ENCODE results near the gene LPAR2. TPM values are rescaled to one million over a fixed set of nuclear protein-coding genes. Genes with fewer than 3 reads are reported as not detected.
A peak's percentile ranks its signal among the peaks of the same experiment; 100 is the strongest.
"Not testable (repeated sequence)": the region's sequence is repeated elsewhere in the genome, so short reads cannot be mapped to it uniquely, and the experiment has no call there.

The LPAR2 gene
- total RNA-seq, 1 donor from 2014 or later = 23.5 TPM

DNA sequence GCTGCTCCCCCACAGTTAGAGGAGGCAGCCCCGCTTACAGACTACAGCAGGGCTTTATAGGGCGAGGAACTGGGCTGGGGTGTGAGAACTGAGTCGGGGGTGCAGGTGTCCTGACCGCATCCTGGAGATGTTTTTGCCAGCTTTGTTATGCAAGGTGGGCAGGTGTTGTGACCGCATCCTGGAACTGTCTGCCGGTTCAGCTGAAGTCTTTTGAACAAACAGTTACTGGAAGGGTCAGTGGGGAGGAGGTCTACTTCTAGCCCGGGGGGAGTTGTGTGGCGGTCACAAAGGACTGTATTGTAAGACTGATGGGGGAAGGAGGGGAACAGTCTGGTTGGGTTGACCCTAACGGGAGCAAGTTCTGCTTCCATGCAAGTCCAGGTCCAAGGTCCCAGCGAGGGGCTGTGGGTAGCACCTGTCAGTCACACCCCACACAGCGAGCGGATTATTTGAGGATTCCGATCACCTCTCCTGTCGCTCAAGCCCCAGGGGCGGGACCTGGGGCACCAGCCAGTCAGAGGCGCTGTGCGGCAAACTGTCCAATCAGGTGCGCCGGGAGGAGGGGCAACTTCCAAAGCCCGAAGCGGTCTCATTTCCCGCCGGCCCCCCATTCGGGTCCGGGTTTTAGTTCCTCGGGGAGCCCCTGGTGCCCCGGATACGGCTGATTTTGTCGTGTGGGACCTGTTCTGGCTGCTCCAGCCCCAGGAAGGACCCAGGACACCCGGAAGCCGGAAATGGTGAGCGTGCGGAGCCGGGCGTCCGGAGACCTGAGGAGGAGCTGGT is 40.4 kb upstream of the LPAR2 start, which contains the start of gene ZNF101:
Gene ZNF101 (plus strand): TSS at position 610 of the 783 bp plus-strand sequence. CDS start 125 bp downstream, at position 735.
- Histone ChIP-seq H3K27ac (peak within 1 kb of the TSS; percentile 93), H3K9me3 (no peaks in the 10 kb centered on the region), H3K4me1 (peaks cover 10% of the 10 kb centered on the region), H3K27me3 (no peaks in the 10 kb centered on the region), H3K4me3 (peak within 1 kb of the TSS; percentile 96), H3K36me3 (no peaks in the 10 kb centered on the region)
- TF ChIP-seq, protein P1, sequence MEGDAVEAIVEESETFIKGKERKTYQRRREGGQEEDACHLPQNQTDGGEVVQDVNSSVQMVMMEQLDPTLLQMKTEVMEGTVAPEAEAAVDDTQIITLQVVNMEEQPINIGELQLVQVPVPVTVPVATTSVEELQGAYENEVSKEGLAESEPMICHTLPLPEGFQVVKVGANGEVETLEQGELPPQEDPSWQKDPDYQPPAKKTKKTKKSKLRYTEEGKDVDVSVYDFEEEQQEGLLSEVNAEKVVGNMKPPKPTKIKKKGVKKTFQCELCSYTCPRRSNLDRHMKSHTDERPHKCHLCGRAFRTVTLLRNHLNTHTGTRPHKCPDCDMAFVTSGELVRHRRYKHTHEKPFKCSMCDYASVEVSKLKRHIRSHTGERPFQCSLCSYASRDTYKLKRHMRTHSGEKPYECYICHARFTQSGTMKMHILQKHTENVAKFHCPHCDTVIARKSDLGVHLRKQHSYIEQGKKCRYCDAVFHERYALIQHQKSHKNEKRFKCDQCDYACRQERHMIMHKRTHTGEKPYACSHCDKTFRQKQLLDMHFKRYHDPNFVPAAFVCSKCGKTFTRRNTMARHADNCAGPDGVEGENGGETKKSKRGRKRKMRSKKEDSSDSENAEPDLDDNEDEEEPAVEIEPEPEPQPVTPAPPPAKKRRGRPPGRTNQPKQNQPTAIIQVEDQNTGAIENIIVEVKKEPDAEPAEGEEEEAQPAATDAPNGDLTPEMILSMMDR (IDR thresholded peaks at IDR 0.05) = no peak
- ATAC-seq = peak; percentile 88
- DNase-seq = peak; percentile 97
- intact Hi-C loops (cut with DNase I) = no loop called here

DNA sequence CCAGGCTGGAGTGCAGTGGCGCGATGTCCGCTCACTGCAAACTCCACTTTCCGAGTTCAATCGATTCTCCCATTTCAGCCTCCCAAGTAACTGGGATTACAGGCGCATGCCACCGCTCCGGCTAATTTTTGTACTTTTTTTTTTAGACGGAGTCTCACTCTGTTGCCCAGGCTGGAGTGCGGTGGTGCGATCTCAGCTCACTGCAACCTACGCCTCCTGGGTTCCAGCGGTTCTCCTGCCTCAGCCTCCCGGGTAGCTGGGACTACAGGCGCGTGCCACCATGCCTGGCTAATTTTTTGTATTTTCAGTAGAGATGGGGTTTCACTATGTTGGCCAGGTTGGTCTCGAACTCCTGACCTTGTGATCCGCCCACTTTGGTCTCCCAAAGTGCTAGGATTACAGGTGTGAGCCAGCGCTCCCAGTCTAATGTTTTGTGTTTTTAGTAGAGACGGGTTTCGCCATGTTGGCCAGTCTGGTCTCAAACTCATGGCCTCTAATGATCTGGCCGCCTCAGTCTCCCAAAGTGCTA is 37.5 kb upstream of the LPAR2 start:
- DNase-seq; ATAC-seq; H3K4me3 ChIP-seq; H3K9me3 ChIP-seq; intact Hi-C loops (cut with DNase I); H3K27ac ChIP-seq; H3K36me3 ChIP-seq; H3K27me3 ChIP-seq: not testable (repeated sequence)
- peaks cover 33% of the 10 kb centered on the region for H3K4me1 ChIP-seq

DNA sequence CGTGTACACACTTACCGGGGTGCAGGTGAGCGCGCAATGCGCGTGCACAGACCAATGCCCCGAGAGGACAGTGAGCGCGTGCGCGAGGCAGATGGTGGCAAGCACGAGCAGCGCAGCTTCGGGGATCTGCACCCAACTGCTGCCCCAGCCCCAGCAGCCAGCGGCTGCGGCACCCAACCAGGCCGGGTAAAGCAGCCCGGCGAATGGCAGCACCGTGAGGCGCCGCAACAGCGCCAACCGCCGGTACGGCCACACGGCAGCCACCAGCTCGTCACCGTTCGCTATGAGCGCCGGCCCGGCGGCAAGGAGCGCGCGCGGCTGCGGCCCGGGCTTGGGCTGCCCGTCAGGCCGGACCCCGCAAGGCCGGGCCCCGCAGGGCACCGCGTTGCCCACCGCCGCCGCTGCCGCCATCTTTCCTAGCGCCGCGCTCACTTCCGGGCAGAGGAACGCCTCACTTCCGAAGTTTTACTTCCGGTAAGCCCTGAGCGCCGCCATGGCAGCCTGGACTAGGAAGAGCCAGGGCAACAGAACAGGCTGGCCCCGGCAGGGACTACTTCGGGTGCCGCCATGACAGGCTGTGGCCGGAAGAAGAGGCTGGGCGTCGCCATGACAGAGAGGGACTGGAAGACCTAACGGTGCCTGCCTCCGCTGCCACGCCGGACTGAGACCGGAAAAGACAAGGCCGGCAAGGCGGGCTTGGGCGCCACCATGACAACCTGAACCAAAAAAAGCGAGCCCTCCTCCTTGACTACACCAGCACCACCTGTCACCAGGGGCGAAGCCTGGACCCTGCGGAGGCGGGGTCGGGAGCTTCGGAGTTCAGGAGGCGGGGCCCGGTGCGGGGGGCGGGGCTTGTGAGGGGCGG is 35.5 kb upstream of the LPAR2 start, which contains the start of gene ATP13A1:
Gene ATP13A1 (minus strand): TSS at position 421 of the 865 bp plus-strand sequence. CDS start 10 bp downstream, at position 411.
- H3K27ac ChIP-seq = peak within 1 kb of the TSS; percentile 89
- no peaks in the 10 kb centered on the region for H3K9me3 ChIP-seq
- no peaks in the 10 kb centered on the region for H3K27me3 ChIP-seq
- H3K4me1 ChIP-seq = peaks cover 22% of the 10 kb centered on the region
- H3K36me3 ChIP-seq = peaks cover 16% of the 10 kb centered on the region
- DNase-seq (peak; percentile 99), ATAC-seq (peak; percentile 95)
- peak within 1 kb of the TSS; percentile 97 for H3K4me3 ChIP-seq
- intact Hi-C loops (cut with DNase I) = no loop called here
- TF ChIP-seq, protein P1 (IDR thresholded peaks at IDR 0.05) = peak; percentile 17

DNA sequence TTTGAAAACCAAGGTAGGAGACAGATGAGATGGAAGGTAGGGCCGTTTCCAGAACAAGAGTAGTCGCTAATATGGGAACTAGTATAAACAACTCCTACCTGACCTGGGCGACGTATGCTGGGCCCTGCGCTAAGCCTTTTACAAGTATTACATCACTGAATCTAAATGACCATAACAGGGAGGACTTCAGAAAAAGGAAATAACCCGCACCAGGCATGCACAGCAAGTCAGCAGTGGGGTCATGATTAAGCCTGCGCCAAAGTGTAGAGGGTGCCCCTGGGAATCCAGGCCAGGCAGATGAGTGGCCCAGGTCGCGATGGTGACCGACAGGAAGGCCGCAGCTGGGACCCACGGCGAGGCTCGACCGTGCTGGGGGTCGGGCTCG is 34.8 kb upstream of the LPAR2 start:
- H3K27me3 ChIP-seq = no peaks in the 10 kb centered on the region
- intact Hi-C loops (cut with DNase I) = no loop called here
- DNase-seq (no peak), ATAC-seq (no peak)
- peak overlapping the region; percentile 97 for H3K4me3 ChIP-seq
- H3K36me3 ChIP-seq = peaks cover 22% of the 10 kb centered on the region
- peaks cover 22% of the 10 kb centered on the region for H3K4me1 ChIP-seq
- no peaks in the 10 kb centered on the region for H3K9me3 ChIP-seq
- H3K27ac ChIP-seq = peak overlapping the region; percentile 89
- TF ChIP-seq, protein P1 (IDR thresholded peaks at IDR 0.05) = no peak

DNA sequence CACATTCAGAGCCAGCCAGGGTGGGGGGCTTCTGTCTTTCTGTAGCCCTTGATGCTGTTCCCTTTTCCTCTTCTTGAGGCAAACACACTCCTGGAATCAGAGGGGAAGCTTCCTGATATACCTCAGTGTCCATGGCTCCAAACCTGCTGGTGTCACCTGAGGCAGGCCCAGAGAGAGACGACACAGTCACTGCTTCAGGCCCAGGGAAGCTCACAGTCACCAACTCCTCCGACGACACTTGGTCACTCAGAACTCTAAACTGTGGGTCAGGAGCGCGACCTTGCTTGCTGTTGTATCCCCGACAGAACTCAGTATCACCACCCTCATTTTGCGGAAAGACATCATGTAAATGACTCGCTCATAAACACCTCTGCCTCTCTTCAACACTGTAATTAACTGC is 34.3 kb upstream of the LPAR2 start:
- intact Hi-C loops (cut with DNase I) = no loop called here
- Histone ChIP-seq H3K36me3 (peaks cover 27% of the 10 kb centered on the region), H3K4me1 (peaks cover 22% of the 10 kb centered on the region), H3K9me3 (no peaks in the 10 kb centered on the region), H3K4me3 (peak overlapping the region; percentile 97), H3K27me3 (no peaks in the 10 kb centered on the region), H3K27ac (peak overlapping the region; percentile 89)
- DNase-seq = no peak
- TF ChIP-seq, protein P1 (IDR thresholded peaks at IDR 0.05) = no peak
- no peak for ATAC-seq
